ENCODE results near the gene PRR5L.

DNA sequence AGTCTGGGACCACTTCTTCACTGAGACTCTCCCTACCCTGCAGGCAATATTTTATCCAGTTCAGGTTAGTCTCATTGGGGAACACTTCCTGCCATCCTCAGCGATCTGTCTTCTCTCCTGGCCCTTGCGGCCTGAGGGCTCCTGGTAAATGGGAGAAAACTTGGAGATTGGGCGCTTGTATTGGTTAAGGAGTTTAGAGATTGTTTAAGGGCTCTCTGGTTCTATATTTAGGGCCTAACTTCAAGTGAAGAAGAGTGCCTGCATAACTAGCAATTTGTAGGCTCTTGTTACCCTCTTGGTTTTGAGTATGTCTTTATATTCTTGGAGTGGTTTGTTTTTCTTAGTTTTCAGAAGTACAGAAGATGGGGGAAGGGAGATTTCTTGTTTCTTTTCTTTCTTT is 141.3 kb downstream of the PRR5L start:
- TF ChIP-seq, protein P1, sequence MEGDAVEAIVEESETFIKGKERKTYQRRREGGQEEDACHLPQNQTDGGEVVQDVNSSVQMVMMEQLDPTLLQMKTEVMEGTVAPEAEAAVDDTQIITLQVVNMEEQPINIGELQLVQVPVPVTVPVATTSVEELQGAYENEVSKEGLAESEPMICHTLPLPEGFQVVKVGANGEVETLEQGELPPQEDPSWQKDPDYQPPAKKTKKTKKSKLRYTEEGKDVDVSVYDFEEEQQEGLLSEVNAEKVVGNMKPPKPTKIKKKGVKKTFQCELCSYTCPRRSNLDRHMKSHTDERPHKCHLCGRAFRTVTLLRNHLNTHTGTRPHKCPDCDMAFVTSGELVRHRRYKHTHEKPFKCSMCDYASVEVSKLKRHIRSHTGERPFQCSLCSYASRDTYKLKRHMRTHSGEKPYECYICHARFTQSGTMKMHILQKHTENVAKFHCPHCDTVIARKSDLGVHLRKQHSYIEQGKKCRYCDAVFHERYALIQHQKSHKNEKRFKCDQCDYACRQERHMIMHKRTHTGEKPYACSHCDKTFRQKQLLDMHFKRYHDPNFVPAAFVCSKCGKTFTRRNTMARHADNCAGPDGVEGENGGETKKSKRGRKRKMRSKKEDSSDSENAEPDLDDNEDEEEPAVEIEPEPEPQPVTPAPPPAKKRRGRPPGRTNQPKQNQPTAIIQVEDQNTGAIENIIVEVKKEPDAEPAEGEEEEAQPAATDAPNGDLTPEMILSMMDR (IDR thresholded peaks at IDR 0.05; ENCODE audit: low read length), result no peak
- TF ChIP-seq EZH2 (optimal IDR thresholded peaks at IDR 0.05; ENCODE audit: low read depth, low read length) (no peak), EZH2phosphoT487 (IDR thresholded peaks at IDR 0.05; ENCODE audit: low read length) (no peak)

Measured in MM.1S (cell line).